A673 (cell line): ENCODE data around the gene NUP107. TPM values are rescaled to one million over a fixed set of nuclear protein-coding genes. Genes with fewer than 3 reads are reported as not detected.

Experiments used
- BruUV-seq: library from RNA; stranded (reverse); fragments of 400-500 nt; replicated peaks from 2 replicates; lab custom pipeline; 2021; lab: Mats Ljungman, UMichigan
- CTCF ChIA-PET: fragments of 300-600 bp; sonication (Branson Sonifier 250); formaldehyde crosslinking; loops from one replicate; lab custom pipeline; 2022; ENCODE audit warnings: antibody characterized with exemption; lab: Charles Lee
- POLR2A ChIA-PET: fragments of 300-600 bp; sonication (Branson Sonifier 250); formaldehyde crosslinking; loops from one replicate; lab custom pipeline; 2022; ENCODE audit warnings: antibody characterized with exemption; ENCODE audit not compliant: low non-redundant PET; lab: Charles Lee
- DNase-seq: peaks from one replicate; pipeline ENCODE4 v3.0.0-alpha.2; 2015; ENCODE audit warnings: low spot score
- H3K27ac ChIP-seq: fragments of 200-600 bp; sonication (generic); 2 replicates; pipeline ENCODE4 v1.5.1; 2016; ENCODE audit warnings: mixed run types, low read depth, mild to moderate bottlenecking, mixed read lengths, antibody characterized with exemption, low read length; ENCODE audit not compliant: poor library complexity, severe bottlenecking
- H3K27me3 ChIP-seq: fragments of 200-600 bp; sonication (generic); replicated peaks from 2 replicates; pipeline ENCODE4 v1.6.1; 2017; ENCODE audit warnings: mixed run types, low read depth, mild to moderate bottlenecking, mixed read lengths, antibody characterized with exemption, low read length; ENCODE audit not compliant: insufficient read depth, poor library complexity
- H3K36me3 ChIP-seq: fragments of 200-600 bp; sonication (generic); 2 replicates; pipeline ENCODE4 v1.6.1; 2016; ENCODE audit warnings: mixed run types, mild to moderate bottlenecking, mixed read lengths, antibody characterized with exemption, low read length; ENCODE audit not compliant: insufficient read depth, poor library complexity, severe bottlenecking
- H3K4me1 ChIP-seq: fragments of 200-600 bp; sonication (generic); 2 replicates; pipeline ENCODE4 v1.6.1; 2017; ENCODE audit warnings: mixed run types, mild to moderate bottlenecking, mixed read lengths, antibody characterized with exemption, low read length; ENCODE audit not compliant: insufficient read depth, poor library complexity, severe bottlenecking
- H3K4me3 ChIP-seq: fragments of 200-600 bp; sonication (generic); 2 replicates; pipeline ENCODE4 v1.5.1; 2016; ENCODE audit warnings: low read depth, mixed run types, mild to moderate bottlenecking, mixed read lengths, low read length; ENCODE audit not compliant: poor library complexity, severe bottlenecking
- H3K9me3 ChIP-seq: fragments of 200-600 bp; sonication (generic); 2 replicates; pipeline ENCODE4 v1.6.1; 2016; ENCODE audit warnings: mixed run types, low read depth, mild to moderate bottlenecking, mixed read lengths, antibody characterized with exemption, low read length; ENCODE audit not compliant: poor library complexity, severe bottlenecking
- CTCF ChIP-seq: fragments of 300-800, 200-600 bp; sonication (generic); conservative IDR thresholded peaks from 2 replicates; pipeline ENCODE4 v1.5.1; 2017; ENCODE audit warnings: low read depth, mild to moderate bottlenecking, antibody characterized with exemption, low read length, moderate library complexity, mixed read lengths
- EZH2 ChIP-seq: fragments of 200-600 bp; sonication (generic); IDR thresholded peaks from 2 replicates; pipeline ENCODE4 v1.6.1; 2017; ENCODE audit warnings: borderline replicate concordance, low read depth, mild to moderate bottlenecking, mixed read lengths, antibody characterized with exemption, low read length; ENCODE audit not compliant: poor library complexity, severe bottlenecking
- intact Hi-C: fragments of 100-400 bp; cut with micrococcal nuclease; formaldehyde crosslinking; loops from one replicate; pipeline ENCODE4 v1.10.0; 2022; ENCODE audit not compliant: unreplicated experiment
- total RNA-seq: library from RNA; stranded (reverse); gene quantifications from 2 replicates; pipeline ENCODE4 v1.2.3, GENCODE V29; 2021

The NUP107 gene
- total RNA-seq, 1 experiment from 2014 or later = 127 TPM

GRCh38 chr12:68784015-68784414 is 97.2 kb downstream of the NUP107 start:
- no peaks in the 10 kb centered on the region for H3K36me3 ChIP-seq

DNA sequence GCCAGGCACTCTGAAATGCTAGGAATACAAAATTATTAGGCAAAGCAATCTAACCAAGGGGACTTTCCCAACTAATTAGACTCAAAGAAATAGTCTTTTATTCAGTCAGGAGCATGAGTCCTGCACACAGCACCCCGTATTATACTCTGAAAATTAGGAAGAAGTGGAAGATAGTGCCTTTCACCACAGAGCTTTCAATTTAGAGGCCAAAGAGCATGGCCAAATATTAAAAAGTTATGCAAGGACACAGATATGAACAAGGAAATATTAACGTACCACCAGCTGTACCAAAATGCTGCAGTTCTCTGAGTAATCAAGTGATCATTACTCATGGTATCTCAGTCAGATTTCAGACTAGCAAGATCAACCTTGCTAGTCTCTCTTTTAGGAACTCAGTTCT is 98.6 kb downstream of the NUP107 start:
- ChIA-PET POLR2A (interaction anchor here (0.6 kb wide), 1 partner anchor 30 kb away, joined by 13 read pairs; no protein-coding TSS in a partner anchor), CTCF (no interaction called here)
- Histone ChIP-seq H3K36me3 (no peaks in the 10 kb centered on the region), H3K9me3 (no peaks in the 10 kb centered on the region), H3K4me3 (no peak overlapping the region), H3K27ac (no peak overlapping the region), H3K4me1 (no peaks in the 10 kb centered on the region), H3K27me3 (no peaks in the 10 kb centered on the region)
- intact Hi-C loops = no loop called here
- no peak for DNase-seq
- no TSS peak for BruUV-seq
- TF ChIP-seq EZH2 (no peak), CTCF (no peak)

More at GRCh38 chr12:68784015-68784414, 97.2 kb downstream of the NUP107 start:
- Histone ChIP-seq H3K9me3 (no peaks in the 10 kb centered on the region), H3K4me3 (no peak overlapping the region), H3K27ac (no peak overlapping the region), H3K4me1 (no peaks in the 10 kb centered on the region), H3K27me3 (no peaks in the 10 kb centered on the region)
- TF ChIP-seq EZH2 = no peak
- no peak for TF ChIP-seq CTCF
- BruUV-seq = no TSS peak
- ChIA-PET POLR2A (no interaction called here), CTCF (no interaction called here)
- DNase-seq = no peak
- intact Hi-C loops = no loop called here

DNA sequence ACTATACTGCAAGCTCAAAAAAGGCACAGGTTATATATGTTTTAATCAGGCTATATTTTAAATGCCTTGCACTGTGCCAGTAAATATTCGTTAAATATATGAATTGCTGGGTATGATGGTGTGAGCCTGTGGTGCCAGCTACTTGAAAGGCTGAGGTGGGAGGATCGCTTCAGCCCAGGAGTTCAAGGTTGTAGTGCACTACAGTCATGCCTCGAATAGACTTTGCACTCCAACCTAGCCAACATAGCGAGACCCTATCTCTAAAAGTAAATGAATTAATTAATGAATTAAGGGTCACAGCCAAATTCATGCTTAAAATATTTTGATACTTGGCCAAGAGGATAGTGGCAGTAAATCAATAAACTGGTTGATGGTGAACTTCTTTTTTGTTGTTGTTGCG is 99.0 kb downstream of the NUP107 start:
- Histone ChIP-seq H3K27me3 (no peaks in the 10 kb centered on the region), H3K9me3 (no peaks in the 10 kb centered on the region), H3K36me3 (no peaks in the 10 kb centered on the region), H3K4me3 (no peak overlapping the region), H3K27ac (no peak overlapping the region), H3K4me1 (no peaks in the 10 kb centered on the region)
- TF ChIP-seq CTCF (no peak), EZH2 (no peak)
- no TSS peak for BruUV-seq
- CTCF ChIA-PET = no interaction called here
- intact Hi-C loops = no loop called here
- POLR2A ChIA-PET = interaction anchor here (0.6 kb wide), 1 partner anchor 29 kb away, joined by 13 read pairs; no protein-coding TSS in a partner anchor
- DNase-seq = no peak
